ENCODE measurements around the gene PAQR5. TPM values are rescaled to one million over a fixed set of nuclear protein-coding genes. Genes with fewer than 3 reads are reported as not detected.
"Not testable (repeated sequence)": the region's sequence is repeated elsewhere in the genome, so short reads cannot be mapped to it uniquely, and the experiment has no call there.

Gene PAQR5
- total RNA-seq, 2 donors from 2014 or later: 36.3 to 71.1 TPM

DNA sequence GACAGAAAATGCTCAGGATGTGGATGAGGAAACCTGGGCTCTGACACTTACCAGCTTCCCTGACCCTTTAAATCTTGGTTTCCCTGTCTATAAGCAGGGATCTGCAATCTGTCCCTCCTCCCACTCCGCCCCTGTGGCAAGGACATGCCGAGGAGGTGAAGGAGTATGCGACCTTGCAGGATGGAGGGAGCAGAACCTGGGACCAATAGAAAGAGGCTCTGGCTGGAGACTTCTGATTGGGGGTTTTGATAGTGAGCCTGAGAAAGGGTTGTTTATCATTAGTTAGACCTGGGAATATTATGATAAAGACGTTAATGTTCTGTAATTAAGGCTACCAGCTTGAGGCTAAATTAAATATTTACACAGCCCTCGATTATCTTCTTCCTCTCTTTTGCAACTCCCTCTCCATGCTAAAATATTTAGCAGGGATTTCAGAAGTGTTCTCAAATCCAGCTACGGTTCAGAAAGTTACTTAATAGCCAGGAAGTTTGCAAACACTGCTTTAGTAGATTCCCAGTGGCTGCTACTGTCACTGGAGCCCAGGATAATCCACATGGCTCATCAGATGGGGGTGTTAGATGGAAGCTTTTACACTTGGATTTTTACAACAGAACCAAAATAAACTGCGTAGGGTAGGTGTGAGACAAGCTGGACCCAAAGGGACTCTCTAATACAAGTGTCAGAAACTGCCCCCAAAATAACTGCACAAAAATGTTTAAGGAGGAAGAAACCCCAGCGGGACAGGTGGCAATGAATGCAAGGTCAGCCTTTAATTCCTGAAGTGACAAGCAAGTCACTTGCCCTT, 9.2 kb upstream of the PAQR5 start:
- Histone ChIP-seq H3K27me3 (no peaks in the 10 kb centered on the region), H3K4me3 (no peak overlapping the region), H3K9ac (ENCODE audit: low read depth in 2 of 2, low read length in 2 of 2) (no peak overlapping the region), H3K4me1 (no peaks in the 10 kb centered on the region), H3K27ac (no peak overlapping the region), H3K36me3 (no peaks in the 10 kb centered on the region), H3K9me3 (no peaks in the 10 kb centered on the region)
- DNase-seq: peak; percentile 31
- intact Hi-C loops (cut with DNase I): no loop called here
- TF ChIP-seq, protein P1, sequence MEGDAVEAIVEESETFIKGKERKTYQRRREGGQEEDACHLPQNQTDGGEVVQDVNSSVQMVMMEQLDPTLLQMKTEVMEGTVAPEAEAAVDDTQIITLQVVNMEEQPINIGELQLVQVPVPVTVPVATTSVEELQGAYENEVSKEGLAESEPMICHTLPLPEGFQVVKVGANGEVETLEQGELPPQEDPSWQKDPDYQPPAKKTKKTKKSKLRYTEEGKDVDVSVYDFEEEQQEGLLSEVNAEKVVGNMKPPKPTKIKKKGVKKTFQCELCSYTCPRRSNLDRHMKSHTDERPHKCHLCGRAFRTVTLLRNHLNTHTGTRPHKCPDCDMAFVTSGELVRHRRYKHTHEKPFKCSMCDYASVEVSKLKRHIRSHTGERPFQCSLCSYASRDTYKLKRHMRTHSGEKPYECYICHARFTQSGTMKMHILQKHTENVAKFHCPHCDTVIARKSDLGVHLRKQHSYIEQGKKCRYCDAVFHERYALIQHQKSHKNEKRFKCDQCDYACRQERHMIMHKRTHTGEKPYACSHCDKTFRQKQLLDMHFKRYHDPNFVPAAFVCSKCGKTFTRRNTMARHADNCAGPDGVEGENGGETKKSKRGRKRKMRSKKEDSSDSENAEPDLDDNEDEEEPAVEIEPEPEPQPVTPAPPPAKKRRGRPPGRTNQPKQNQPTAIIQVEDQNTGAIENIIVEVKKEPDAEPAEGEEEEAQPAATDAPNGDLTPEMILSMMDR (IDR thresholded peaks at IDR 0.05): no peak

- intact Hi-C loops (cut with DNase I): no loop called here
- DNase-seq: peak; percentile 39
- Histone ChIP-seq H3K27me3 (no peaks in the 10 kb centered on the region), H3K36me3 (no peaks in the 10 kb centered on the region), H3K4me3 (no peak overlapping the region), H3K9ac (ENCODE audit: low read depth in 2 of 2, low read length in 2 of 2) (no peak overlapping the region), H3K27ac (no peak overlapping the region), H3K4me1 (no peaks in the 10 kb centered on the region), H3K9me3 (no peaks in the 10 kb centered on the region)
- TF ChIP-seq, protein P1 (IDR thresholded peaks at IDR 0.05): no peak
Measured at GRCh38 chr15:69290346-69291164, 8.2 kb upstream of the PAQR5 start.

DNA sequence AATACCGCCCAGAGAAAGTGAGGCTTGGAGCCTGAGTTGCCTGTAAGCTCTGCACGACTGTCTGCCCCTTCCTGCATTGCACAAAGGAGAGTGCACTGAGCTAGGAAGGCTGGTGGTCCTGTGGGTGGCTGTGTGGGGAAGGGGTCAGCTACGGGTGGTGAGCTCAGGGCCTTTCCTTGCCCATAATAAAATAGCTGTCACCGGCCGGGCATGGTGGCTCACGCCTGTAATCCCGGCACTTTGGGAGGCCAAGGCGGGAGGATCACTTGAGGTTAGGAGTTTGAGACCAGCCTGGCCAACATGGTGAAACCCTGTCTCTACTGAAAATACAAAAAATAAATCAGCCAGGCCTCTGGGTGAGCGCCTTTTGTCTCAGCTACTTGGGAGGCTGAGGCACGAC, 7.1 kb upstream of the PAQR5 start:
- H3K4me3 ChIP-seq; intact Hi-C loops (cut with DNase I); H3K36me3 ChIP-seq; H3K9ac ChIP-seq (ENCODE audit: low read depth in 2 of 2, low read length in 2 of 2); H3K4me1 ChIP-seq; H3K27ac ChIP-seq; H3K27me3 ChIP-seq; DNase-seq; H3K9me3 ChIP-seq: not testable (repeated sequence)

DNA sequence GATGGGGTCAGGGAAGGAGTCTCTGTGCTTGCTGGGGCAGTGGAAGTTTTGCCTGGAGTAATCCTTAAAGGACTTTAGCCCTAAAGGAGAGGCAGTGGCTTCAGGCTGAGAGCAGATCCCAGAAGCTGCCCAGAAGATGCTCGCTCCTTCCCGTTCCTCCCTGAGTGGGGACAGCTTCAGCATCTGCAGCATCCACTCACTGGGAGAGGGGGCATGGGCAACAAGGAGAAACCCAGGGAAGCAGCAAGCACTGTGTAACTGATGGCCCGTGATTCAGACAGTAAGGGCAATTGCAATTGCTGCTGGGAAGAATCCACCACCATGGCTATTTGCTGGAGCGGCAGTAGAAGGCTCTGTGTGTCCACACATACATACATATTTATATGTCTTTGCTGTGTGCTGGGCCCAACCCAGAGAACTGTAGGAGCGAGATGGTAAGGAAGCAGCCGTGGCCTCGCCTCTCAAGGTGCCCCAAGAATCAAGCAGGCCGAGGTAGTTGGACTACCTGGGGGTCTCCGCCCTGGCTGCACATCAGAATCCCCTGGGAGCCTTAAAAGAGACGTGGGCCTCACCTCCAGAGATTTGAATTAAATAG, 5.8 kb upstream of the PAQR5 start:
- H3K4me1 ChIP-seq: no peaks in the 10 kb centered on the region
- DNase-seq: no peak
- H3K27me3 ChIP-seq: no peaks in the 10 kb centered on the region
- TF ChIP-seq, protein P1 (IDR thresholded peaks at IDR 0.05): no peak
- H3K27ac ChIP-seq: no peak overlapping the region
- intact Hi-C loops (cut with DNase I): no loop called here
- H3K4me3 ChIP-seq: no peak overlapping the region
- no peaks in the 10 kb centered on the region for H3K36me3 ChIP-seq
- H3K9me3 ChIP-seq: no peaks in the 10 kb centered on the region
- H3K9ac ChIP-seq (ENCODE audit: low read depth in 2 of 2, low read length in 2 of 2): no peak overlapping the region

DNA sequence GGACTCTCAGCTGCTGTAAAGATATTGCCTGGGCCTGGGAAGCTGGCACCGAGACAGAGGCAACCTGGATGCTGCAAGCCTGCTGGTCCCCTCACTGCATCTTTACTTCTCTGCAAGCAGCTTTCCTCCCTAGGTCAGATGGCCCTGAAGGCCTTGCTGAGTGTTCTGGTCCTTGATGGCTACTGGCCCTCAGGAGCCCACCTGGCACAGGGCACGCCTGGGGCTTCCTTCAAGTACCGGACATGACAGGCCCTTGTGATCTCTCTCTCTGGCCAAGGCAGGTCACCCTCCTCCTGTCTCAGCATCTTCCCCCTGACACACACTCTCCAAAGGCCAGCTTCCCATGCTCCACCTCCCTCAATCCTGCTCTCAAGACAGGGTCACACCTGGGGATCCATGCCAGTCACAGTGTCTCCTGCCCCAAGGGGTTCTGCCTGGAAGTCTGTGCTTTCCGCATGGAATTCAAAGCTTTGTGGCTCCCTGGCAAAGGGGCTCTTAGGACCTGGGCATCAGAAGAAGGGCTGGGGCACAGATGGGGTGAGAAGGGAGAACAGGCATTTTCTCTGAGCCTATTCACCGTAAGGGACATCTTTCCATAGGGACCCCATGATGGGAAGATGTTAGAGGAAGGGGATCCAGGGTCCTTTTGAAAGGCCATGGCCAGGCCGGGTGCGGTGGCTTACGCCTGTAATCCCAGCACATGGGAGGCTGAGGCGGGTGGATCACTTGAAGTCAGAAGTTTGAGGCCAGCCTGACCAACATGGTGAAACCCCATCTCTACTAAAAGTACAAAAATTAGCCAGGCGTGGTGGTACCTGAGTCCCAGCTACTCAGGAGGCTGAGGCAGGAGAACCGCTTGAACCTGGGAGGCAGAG, 4.7 kb upstream of the PAQR5 start:
- TF ChIP-seq, protein P1 (IDR thresholded peaks at IDR 0.05): no peak
- H3K27ac ChIP-seq: no peak overlapping the region
- DNase-seq: no peak
- no peaks in the 10 kb centered on the region for H3K27me3 ChIP-seq
- intact Hi-C loops (cut with DNase I): no loop called here
- no peak overlapping the region for H3K4me3 ChIP-seq
- H3K4me1 ChIP-seq: no peaks in the 10 kb centered on the region
- H3K9ac ChIP-seq (ENCODE audit: low read depth in 2 of 2, low read length in 2 of 2): no peak overlapping the region
- H3K9me3 ChIP-seq: no peaks in the 10 kb centered on the region
- H3K36me3 ChIP-seq: no peaks in the 10 kb centered on the region

Data from colonic mucosa (tissue), 4 donors.